ENCODE results near the gene LAMTOR2. TPM values are rescaled to one million over a fixed set of nuclear protein-coding genes. Genes with fewer than 3 reads are reported as not detected.

The LAMTOR2 gene
- total and polyA plus RNA-seq, 10 of the 15 experiments (the other 5 are each of a cell fraction or from before 2014, with no cell fraction given): 71.9 to 264 (median 97.0) TPM

- TF ChIP-seq NFIC (IDR thresholded peaks at IDR 0.05; ENCODE audit: low read depth, low read length): no peak
- no peak for TF ChIP-seq SKIL (IDR thresholded peaks at IDR 0.05; ENCODE audit: low read depth, poor library complexity, severe bottlenecking)
- no peak for TF ChIP-seq E2F4 (IDR thresholded peaks at IDR 0.05; ENCODE audit: low read depth, low read length)
- TF ChIP-seq RCOR1 (conservative IDR thresholded peaks at IDR 0.05; ENCODE audit: low read depth, low read length): no peak
- no peak for TF ChIP-seq SPI1 (IDR thresholded peaks at IDR 0.05; ENCODE audit: borderline replicate concordance, insufficient read depth, low read depth, low read length)
- no peak for TF ChIP-seq TCF12 (IDR thresholded peaks at IDR 0.05; ENCODE audit: low read depth, low read length)
- no peak for TF ChIP-seq POLR2AphosphoS5 (IDR thresholded peaks at IDR 0.05; ENCODE audit: low read length)
- TF ChIP-seq MTA3 (IDR thresholded peaks at IDR 0.05; ENCODE audit: borderline replicate concordance, low read length): no peak
- TF ChIP-seq WRNIP1 (IDR thresholded peaks at IDR 0.05; ENCODE audit: borderline replicate concordance, low read depth, low read length): no peak
- peak; percentile 44; the same call in 1 of the 2 replicates for TF ChIP-seq NKRF (conservative IDR thresholded peaks at IDR 0.05)
- TF ChIP-seq BCL11A (IDR thresholded peaks at IDR 0.05; ENCODE audit: low read depth, low read length): no peak
- peak; percentile 77 for TF ChIP-seq CREB1 (IDR thresholded peaks at IDR 0.05; ENCODE audit: low read depth)
- no peak for TF ChIP-seq BRCA1 (IDR thresholded peaks at IDR 0.05; ENCODE audit: low read depth, low read length)
- TF ChIP-seq E2F8 (IDR thresholded peaks at IDR 0.05; ENCODE audit: low read depth, partially characterized antibody): no peak
- no peak for TF ChIP-seq CBX5 (IDR thresholded peaks at IDR 0.05; ENCODE audit: low read depth)
- no peak for TF ChIP-seq CHD4 (IDR thresholded peaks at IDR 0.05)
- TF ChIP-seq ZBTB33 (IDR thresholded peaks at IDR 0.05): no peak
- TF ChIP-seq DPF2 (IDR thresholded peaks at IDR 0.05): no peak
- TF ChIP-seq TARDBP (IDR thresholded peaks at IDR 0.05; ENCODE audit: borderline replicate concordance): peak; percentile 72; the same call in 1 of the 2 replicates
Measured at GRCh38 chr1:156082309-156083091, 27.9 kb downstream of the LAMTOR2 start, which contains the start of gene MEX3A (continued).

Measured in GM12878 (cell line).